K562 (cell line): ENCODE measurements around the gene FAM83G. TPM values are rescaled to one million over a fixed set of nuclear protein-coding genes. Genes with fewer than 3 reads are reported as not detected.

ENCODE experiments used
- ATAC-seq: fragments of 200-7000 bp; cut with Tn5 transposase; 3 replicates; pipeline ENCODE4 v1.9.1; 2020; ENCODE audit warnings: moderate library complexity
- BruUV-seq: library from RNA; stranded (reverse); fragments of 400-500 nt; replicated peaks from 2 replicates; lab custom pipeline; 2021; lab: Mats Ljungman, UMichigan
- CTCF ChIA-PET: fragments of 300-600 bp; formaldehyde crosslinking; extraction: SDS; loops from one replicate; lab custom pipeline; 2021; ENCODE audit warnings: low intra/inter-chr PET ratio; lab: Yijun Ruan, JAX
- POLR2A ChIA-PET: fragments of 300-600, 350-650 bp; sonication (Branson Sonifier 250); formaldehyde crosslinking; extraction: SDS; loops from one replicate; lab custom pipeline; 2021; ENCODE audit warnings: antibody characterized with exemption, inconsistent platforms; lab: Yijun Ruan, JAX
- DNase-seq, 4 experiments: peaks; one replicate each; pipeline versions ENCODE4 v3.0.0 to v3.0.0-alpha.2; 2011 to 2018; ENCODE audit warnings: low spot score in 3 of 4, mixed read lengths in 3 of 4; ENCODE audit errors: extremely low read depth in 1 of 4
- FAIRE-seq: peaks from 2 replicates; lab custom pipeline; 2011; peaks lifted over from hg19 to GRCh38; lab: Jason Lieb, UNC
- H2AFZ ChIP-seq: 2 replicates; pipeline ENCODE4 v1.6.0; 2011; ENCODE audit warnings: low read depth, low read length, control low read depth, inconsistent platforms
- H3K27ac ChIP-seq: fragments of 200-600 bp; 3 replicates; pipeline ENCODE4 v1.8.0; 2011; ENCODE audit warnings: low read depth, mild to moderate bottlenecking, control low read depth, inconsistent platforms, low read length, moderate library complexity, mixed read lengths; ENCODE audit errors: extremely low read depth
- H3K27me3 ChIP-seq, 2 experiments: fragments of 300-600 bp in 1 of 2; 2 replicates in 1 of 2; 3 replicates in 1 of 2; pipeline versions ENCODE4 v1.6.0 to v1.8.0; 2011; ENCODE audit warnings: inconsistent platforms in 2 of 2, low read length in 2 of 2, mild to moderate bottlenecking in 1 of 2, mixed read lengths in 1 of 2, moderate library complexity in 1 of 2; ENCODE audit not compliant: control insufficient read depth in 2 of 2, insufficient read depth in 2 of 2
- H3K36me3 ChIP-seq: fragments of 300-600 bp; 3 replicates; pipeline ENCODE4 v1.8.0; 2011; ENCODE audit warnings: mild to moderate bottlenecking, low read length, inconsistent platforms; ENCODE audit not compliant: control insufficient read depth, insufficient read depth
- H3K4me1 ChIP-seq, 2 experiments: fragments of 200-600 bp in 1 of 2; replicated peaks in 1 of 2; 2 replicates in 1 of 2; 3 replicates in 1 of 2; pipeline versions ENCODE4 v1.5.1 to v1.8.0; 2011; ENCODE audit warnings: inconsistent platforms in 2 of 2, low read length in 2 of 2, mild to moderate bottlenecking in 1 of 2, mixed read lengths in 1 of 2, moderate library complexity in 1 of 2; ENCODE audit not compliant: control insufficient read depth in 2 of 2, insufficient read depth in 2 of 2
- H3K4me2 ChIP-seq: 2 replicates; pipeline ENCODE4 v1.6.1; 2011; ENCODE audit warnings: low read length, control low read depth, inconsistent platforms, mixed read lengths; ENCODE audit not compliant: insufficient read depth
- H3K4me3 ChIP-seq: fragments of 200-600 bp; sonication (generic), shearing (Covaris generic); 2 replicates; pipeline ENCODE4 v1.5.1; 2016; ENCODE audit warnings: control low read depth, inconsistent platforms
- H3K79me2 ChIP-seq: fragments of 200-600 bp; 3 replicates; pipeline ENCODE4 v1.8.0; 2011; ENCODE audit warnings: low read length, inconsistent platforms; ENCODE audit not compliant: control insufficient read depth, insufficient read depth
- H3K9ac ChIP-seq, 2 experiments: 2 replicates each; pipeline versions ENCODE4 v1.6.0 to v1.6.1; 2011; ENCODE audit warnings: low read depth in 2 of 2, low read length in 2 of 2, control low read depth in 1 of 2, inconsistent platforms in 1 of 2, mild to moderate bottlenecking in 1 of 2, mixed read lengths in 1 of 2; ENCODE audit not compliant: insufficient read depth in 1 of 2
- H3K9me1 ChIP-seq: one replicate; pipeline ENCODE4 v1.6.0; 2011; ENCODE audit warnings: inconsistent platforms, mild to moderate bottlenecking, low read length, moderate library complexity; ENCODE audit not compliant: control insufficient read depth, insufficient read depth
- H3K9me3 ChIP-seq: replicated peaks from 2 replicates; pipeline ENCODE4 v1.5.1; 2011; ENCODE audit warnings: low read depth, low read length, inconsistent platforms; ENCODE audit not compliant: control insufficient read depth, insufficient read depth
- H4K20me1 ChIP-seq: replicated peaks from 2 replicates; pipeline ENCODE4 v1.6.1; 2011; ENCODE audit warnings: low read length, inconsistent platforms, mixed read lengths; ENCODE audit not compliant: control insufficient read depth, insufficient read depth
- COPS2 ChIP-seq: fragments of 450-650 bp; conservative IDR thresholded peaks from 2 replicates; pipeline ENCODE4 v1.6.1; 2016; ENCODE audit warnings: mild to moderate bottlenecking, moderate library complexity
- EP400 ChIP-seq: fragments of 450-650 bp; IDR thresholded peaks from 2 replicates; pipeline ENCODE4 v1.6.1; 2017; ENCODE audit warnings: antibody characterized with exemption, mild to moderate bottlenecking, moderate library complexity
- GTF2F1 ChIP-seq: IDR thresholded peaks from 2 replicates; pipeline ENCODE4 v1.6.1; 2011; ENCODE audit warnings: low read depth, low read length, improper control_type of control experiment
- NCOA4 ChIP-seq: fragments of 450-650 bp; IDR thresholded peaks from 2 replicates; pipeline ENCODE4 v1.6.1; 2018; ENCODE audit warnings: mild to moderate bottlenecking; ENCODE audit not compliant: partially characterized antibody
- PCBP2 ChIP-seq: fragments of 200-400 bp; formaldehyde crosslinking; IDR thresholded peaks from 2 replicates; pipeline ENCODE4 v1.6.1; 2018; ENCODE audit warnings: low read length, low read depth, mild to moderate bottlenecking, moderate library complexity; ENCODE audit not compliant: poor library complexity, severe bottlenecking
- POLR2A ChIP-seq: fragments of 450-650 bp; conservative IDR thresholded peaks from 2 replicates; pipeline ENCODE4 v1.6.1; 2016
- SMAD1 ChIP-seq: fragments of 150-350 bp; IDR thresholded peaks from 2 replicates; pipeline ENCODE4 v1.6.1; 2014; ENCODE audit warnings: low read length, low read depth; ENCODE audit not compliant: partially characterized antibody
- SMAD2 ChIP-seq: fragments of 150-350 bp; IDR thresholded peaks from 2 replicates; pipeline ENCODE4 v1.6.1; 2014; ENCODE audit warnings: low read depth, mild to moderate bottlenecking, low read length
- SOX6 ChIP-seq: fragments of 450-650 bp; IDR thresholded peaks from 2 replicates; pipeline ENCODE4 v1.6.1; 2014; ENCODE audit warnings: mild to moderate bottlenecking
- THRA ChIP-seq: fragments of 450-650 bp; IDR thresholded peaks from 2 replicates; pipeline ENCODE4 v1.6.1; 2017; ENCODE audit warnings: mild to moderate bottlenecking, moderate library complexity
- WGBS: fragments of 100-300 bp; shearing (Covaris generic); methylation state at CpG from one replicate; pipeline ENCODE4 v1.1.6; 2016; ENCODE audit warnings: low coverage, mixed read lengths; ENCODE audit not compliant: insufficient coverage; ENCODE audit errors: missing lambda C conversion rate; 5-methylcytosine and 5-hydroxymethylcytosine counted together
- in situ Hi-C: fragments of 300-500 bp; cut with MboI; formaldehyde crosslinking; loops from 4 replicates; pipeline ENCODE4 v1.15.0; 2018; ENCODE audit warnings: inconsistent platforms, mixed read lengths
- intact Hi-C: fragments of 100-400 bp; cut with micrococcal nuclease; formaldehyde crosslinking; loops from 2 replicates; pipeline ENCODE4 v1.14.2; 2022
- polyA plus RNA-seq, 8 experiments: library from polyadenylated mRNA; depleted of rRNA in 4 of 8; stranded (reverse) in 5 of 8; unstranded in 3 of 8; fragments of >200 nt; fragmentation: Nextera tagmentation in 2 of 8; fragmentation: Illumina TruSeq in 1 of 8; extraction: Ambion mirVana in 2 of 8; extraction: Trizol in 1 of 8; gene quantifications; 2 replicates each; pipeline versions ENCODE4 v1.2.1 to v1.2.3, GENCODE V29; 2011 to 2014; ENCODE audit warnings: inconsistent platforms in 1 of 8, missing spikeins in 1 of 8
- total RNA-seq, 7 experiments: library from RNA; depleted of rRNA in 6 of 7; stranded (reverse); fragments of >200 nt in 6 of 7; fragmentation: Illumina TruSeq in 2 of 7; extraction: Trizol in 2 of 7; gene quantifications; 2 replicates each; pipeline versions ENCODE4 v1.2.1 to v1.2.3, GENCODE V29; 2011 to 2021; ENCODE audit warnings: low replicate concordance in 1 of 7

The FAM83G gene
- total and polyA plus RNA-seq, 9 of the 15 experiments (the other 6 are each of a cell fraction or from before 2014, with no cell fraction given), result 0.04 to 10.3 (median 4.5) TPM; not detected in 1

- no peaks in the 10 kb centered on the region for H3K9me1 ChIP-seq
- H3K4me3 ChIP-seq, result no peak overlapping the region
- DNase-seq, result no peak
- in situ Hi-C loops (no loop called here), intact Hi-C loops (no loop called here)
- no peak for FAIRE-seq
- POLR2A ChIA-PET, result no interaction called here
- no peaks in the 10 kb centered on the region for H3K9me3 ChIP-seq
- BruUV-seq, result no TSS peak
- H3K27me3 ChIP-seq, result no peaks in the 10 kb centered on the region
- WGBS, result 97% methylated on average over 4 of the region's 7 CpGs
- H3K27ac ChIP-seq, result no peak overlapping the region
- peak overlapping the region in 1 of 2 experiments; percentile 35; a peak in 1 of 4 replicates for H3K9ac ChIP-seq
- TF ChIP-seq POLR2A, result no peak
- TF ChIP-seq NCOA4, result no peak
- TF ChIP-seq THRA, result no peak
- TF ChIP-seq SMAD2, result no peak
- no peak for TF ChIP-seq COPS2
- no peak for TF ChIP-seq EP400
- no peak for TF ChIP-seq SOX6
- TF ChIP-seq SMAD1, result no peak
- no peak for TF ChIP-seq PCBP2
- TF ChIP-seq GTF2F1, result no peak
- TF ChIP-seq, all 486 proteins: peak for 0
- peaks cover 0 to 36% of the 10 kb centered on the region in 2 experiments; a peak in 3 of 5 replicates for H3K4me1 ChIP-seq
- no peak for ATAC-seq
- H3K4me2 ChIP-seq, result no peak overlapping the region
- H2AFZ ChIP-seq, result no peak overlapping the region
- H3K36me3 ChIP-seq, result peaks cover 19% of the 10 kb centered on the region; the same call in 1 of the 3 replicates
- H3K79me2 ChIP-seq, result no peaks in the 10 kb centered on the region
- CTCF ChIA-PET, result no interaction called here
- 0 out of 2 replicates have a peak, but pooled peaks cover 3% of the 10 kb centered on the region for H4K20me1 ChIP-seq
Measured at GRCh38 chr17:18971801-18972200, 32.8 kb downstream of the FAM83G start.
